SK-N-DZ (cell line): ENCODE measurements around the gene FBXO10.

Experiments used
- DNase-seq: peaks from one replicate; pipeline ENCODE4 v3.0.0-alpha.2; 2015; ENCODE audit warnings: low spot score

Gene FBXO10

DNA sequence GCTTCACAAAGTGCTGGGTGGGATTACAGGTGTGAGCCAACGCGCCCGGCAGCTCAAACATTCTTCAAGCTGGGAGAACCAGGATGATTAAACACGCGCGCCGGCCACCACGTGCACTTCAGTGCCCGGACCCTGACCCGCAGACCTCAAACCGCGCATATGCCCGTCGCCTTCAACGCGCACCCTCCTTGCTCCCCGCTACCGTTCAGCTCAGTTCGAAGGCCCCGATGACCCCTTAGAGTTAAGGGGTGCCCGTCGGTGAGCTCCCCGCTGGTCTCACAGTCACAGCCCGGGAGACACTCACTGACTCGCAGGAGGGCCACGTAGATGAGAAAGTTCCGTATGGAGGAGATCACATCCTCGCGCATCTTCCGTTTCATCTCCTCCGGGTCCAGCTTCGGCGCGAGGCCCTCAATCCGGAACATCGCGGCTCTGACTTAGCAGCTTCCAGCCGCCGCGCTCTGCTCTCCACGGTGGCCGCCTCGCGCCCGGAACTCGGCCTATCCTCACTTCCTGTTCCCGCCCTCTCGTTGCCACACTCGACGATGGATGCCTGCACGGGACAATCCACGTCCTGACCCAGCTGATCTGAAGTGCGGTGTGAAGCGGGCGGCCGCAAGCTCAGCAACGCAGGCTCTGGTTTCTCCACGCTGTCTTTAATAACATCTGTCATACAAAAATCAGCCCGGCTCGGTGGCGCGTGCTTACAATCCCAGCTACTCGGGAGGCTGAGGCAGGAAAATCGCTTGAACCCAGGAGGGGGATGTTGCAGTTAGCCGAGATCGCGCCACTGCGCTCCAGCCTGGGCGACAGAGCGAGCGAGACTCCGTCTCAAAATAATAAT lies 16.1 kb upstream of the FBXO10 start, which contains the start of gene TOMM5:
Gene TOMM5 (minus strand): TSS at position 490 of the 844 bp plus-strand sequence. CDS start 65 bp downstream, at position 425.
- peak; percentile 94 for DNase-seq

DNA sequence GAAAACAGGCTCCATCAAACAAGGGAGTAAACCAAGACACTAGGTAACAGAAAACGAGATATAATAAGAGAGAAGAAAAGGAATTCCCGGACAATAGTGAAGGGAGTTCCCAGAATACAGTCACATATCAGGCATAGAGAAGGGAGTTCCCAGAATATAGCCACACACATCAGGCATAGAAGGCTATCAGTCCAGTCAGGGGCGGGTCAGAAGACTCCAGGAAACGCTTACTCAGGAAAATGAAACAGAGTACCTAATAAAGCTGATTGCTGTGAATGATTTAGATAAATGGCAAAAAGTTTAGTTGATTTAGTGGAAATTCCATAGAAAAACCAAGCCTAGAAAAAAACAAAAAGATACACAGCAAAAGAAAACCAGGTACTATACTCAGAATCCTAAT lies 11.3 kb upstream of the FBXO10 start:
- DNase-seq: no peak

DNA sequence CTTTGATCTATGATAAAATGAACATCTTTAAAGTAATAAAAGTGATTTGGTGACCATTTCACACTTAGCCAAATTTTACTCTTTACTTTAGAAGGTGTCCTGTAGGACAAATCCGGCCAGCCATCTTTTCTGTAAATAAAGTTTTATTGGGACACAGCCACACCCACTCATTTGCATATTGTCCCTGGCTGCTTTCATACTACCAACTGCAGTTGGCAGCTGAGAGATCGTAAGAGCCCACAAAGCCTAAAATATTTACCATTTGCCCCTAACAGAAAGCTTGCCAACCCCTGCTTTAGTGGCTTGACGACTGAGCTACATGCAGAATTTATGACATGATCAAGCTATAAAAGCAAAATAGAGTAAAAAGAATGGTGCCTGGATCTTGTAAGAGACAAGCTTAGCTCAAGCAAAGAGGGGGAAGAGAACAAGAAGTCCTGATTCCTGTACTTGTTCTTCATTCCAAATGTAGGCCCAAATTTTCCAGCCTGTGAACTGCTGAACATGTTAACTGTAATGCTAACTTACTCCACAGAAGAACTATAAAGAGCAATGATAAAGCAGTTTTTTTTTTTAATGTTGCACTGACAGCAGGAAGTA lies 7.4 kb upstream of the FBXO10 start:
- DNase-seq: no peak

DNA sequence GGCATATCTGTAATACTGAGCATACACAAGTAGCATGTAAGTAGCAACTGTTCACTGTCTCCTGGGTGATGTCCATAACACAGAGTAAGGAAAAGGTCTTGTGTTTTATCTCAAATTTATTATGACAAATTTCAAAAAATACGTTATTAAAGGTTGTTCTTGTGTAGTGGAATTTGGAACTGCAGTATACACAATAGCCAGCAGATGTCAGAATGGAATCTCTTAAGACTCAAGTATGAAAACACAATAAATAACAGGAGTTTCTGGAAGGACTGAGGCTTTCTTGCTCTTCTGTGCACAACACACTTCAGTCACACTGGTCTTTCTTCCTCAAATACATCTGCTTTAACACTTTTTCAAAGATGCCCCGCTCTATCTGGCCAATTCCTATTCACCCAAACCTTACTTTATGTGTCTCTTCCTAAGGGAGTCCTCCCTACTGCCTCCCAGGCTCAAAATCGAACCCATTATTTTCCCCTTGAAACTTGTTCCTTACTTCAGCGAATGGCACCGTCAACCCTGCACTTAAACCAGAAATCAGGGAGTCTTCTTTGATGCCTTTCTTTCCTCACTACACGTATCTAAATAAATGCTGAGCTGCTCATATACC lies 6.5 kb upstream of the FBXO10 start:
- DNase-seq: peak; percentile 47

DNA sequence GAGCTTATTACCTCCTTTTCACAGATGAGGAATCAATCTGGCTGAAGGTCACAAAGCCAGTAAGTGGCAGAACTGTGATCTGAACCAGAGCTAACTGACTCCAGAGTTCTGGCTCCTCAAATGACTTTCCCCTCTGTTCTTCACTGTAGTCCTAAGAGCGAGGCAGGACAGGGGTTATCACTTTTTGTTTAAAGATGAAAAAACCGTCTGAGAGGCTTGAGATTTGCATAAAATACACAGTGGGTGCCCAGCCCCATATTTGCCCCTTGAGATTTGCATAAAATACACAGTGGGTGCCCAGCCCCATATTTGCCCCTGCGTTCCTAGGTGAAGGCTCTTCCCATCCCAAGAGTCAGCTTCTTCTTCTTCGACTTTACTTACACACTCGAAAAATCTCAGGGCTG lies 667 bp downstream of the FBXO10 start:
- DNase-seq: peak; percentile 18

DNA sequence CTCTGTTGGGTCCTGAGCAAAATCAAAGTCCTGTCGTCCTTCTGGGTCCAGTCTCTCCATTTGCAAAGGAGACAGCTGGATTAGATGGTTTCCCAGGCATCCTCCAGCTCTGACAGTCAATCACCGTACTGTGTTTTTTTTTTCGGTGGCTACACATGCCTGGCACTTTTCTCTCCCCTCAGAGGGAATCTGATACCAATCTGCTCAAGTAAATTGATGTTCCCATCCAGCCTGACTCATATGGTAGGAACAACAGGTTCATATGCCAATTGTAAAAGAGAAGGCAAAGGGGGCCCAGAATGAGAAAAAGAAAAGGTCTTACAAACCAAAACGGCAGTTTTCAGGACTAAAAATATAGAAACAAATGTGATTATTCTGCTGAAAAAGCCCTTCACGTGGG lies 1.2 kb downstream of the FBXO10 start:
- DNase-seq: peak; percentile 48

- no peak for DNase-seq
Observed at GRCh38 chr9:37574241-37574721, 1.9 kb downstream of the FBXO10 start.

GRCh38 chr9:37571282-37571681 lies 4.9 kb downstream of the FBXO10 start:
- no peak for DNase-seq

- DNase-seq: no peak
Observed at GRCh38 chr9:37566716-37567115, 9.5 kb downstream of the FBXO10 start.

- no peak for DNase-seq
Observed at GRCh38 chr9:37565661-37566618, 10.2 kb downstream of the FBXO10 start.

GRCh38 chr9:37564916-37565315 lies 11.3 kb downstream of the FBXO10 start:
- DNase-seq: no peak

- no peak for DNase-seq
Observed at GRCh38 chr9:37563806-37564513, 12.2 kb downstream of the FBXO10 start.

- no peak for DNase-seq
Observed at GRCh38 chr9:37562826-37563225, 13.4 kb downstream of the FBXO10 start.

GRCh38 chr9:37561682-37562081 lies 14.5 kb downstream of the FBXO10 start:
- no peak for DNase-seq

GRCh38 chr9:37559855-37560592 lies 16.2 kb downstream of the FBXO10 start:
- DNase-seq: no peak

GRCh38 chr9:37559125-37559524 lies 17.1 kb downstream of the FBXO10 start:
- no peak for DNase-seq

- DNase-seq: no peak
Observed at GRCh38 chr9:37555786-37556185, 20.4 kb downstream of the FBXO10 start.

- DNase-seq: no peak
Observed at GRCh38 chr9:37554318-37554717, 21.9 kb downstream of the FBXO10 start.

- DNase-seq: no peak
Observed at GRCh38 chr9:37551888-37552287, 24.3 kb downstream of the FBXO10 start.

DNA sequence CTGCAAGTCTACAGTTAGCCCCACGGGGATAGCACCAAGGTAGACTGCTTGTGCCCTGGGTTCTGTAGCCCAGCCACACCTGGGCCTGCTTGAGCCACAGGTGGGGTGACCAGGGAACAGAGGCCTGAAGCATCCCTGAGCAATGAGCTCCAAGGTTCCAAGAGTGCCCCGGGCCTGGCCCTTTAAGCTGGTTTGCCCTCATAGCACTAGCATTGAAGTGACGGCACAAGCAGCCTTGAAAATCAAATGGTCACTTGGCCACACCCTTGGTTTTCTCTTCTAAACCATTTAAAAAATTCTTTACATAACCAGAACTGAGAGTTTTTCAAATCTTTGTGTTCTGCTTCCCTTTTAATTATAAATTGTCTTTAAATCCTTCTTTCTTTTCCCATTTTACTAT lies 24.7 kb downstream of the FBXO10 start:
- DNase-seq: no peak
